ENCODE measurements around the gene ZNF544.

Gene ZNF544

GRCh38 chr19:58228585-58229254 is at the start of gene ZNF544 (continued):
- no peak for TF ChIP-seq ZNF398 (tag by site-specific recombination; IDR thresholded peaks at IDR 0.05)
- peak; percentile 36; the same call in 1 of the 2 replicates for TF ChIP-seq PATZ1 (tag by site-specific recombination; IDR thresholded peaks at IDR 0.05)
- no peak for TF ChIP-seq TRIM28 (IDR thresholded peaks at IDR 0.05; ENCODE audit: borderline replicate concordance, low read length)
- TF ChIP-seq ZNF24 (tag by site-specific recombination; IDR thresholded peaks at IDR 0.05): no peak
- TF ChIP-seq MZF1 (tag by site-specific recombination; IDR thresholded peaks at IDR 0.05; ENCODE audit: borderline replicate concordance): no peak
- no peak for TF ChIP-seq ZNF596 (tag by site-specific recombination; IDR thresholded peaks at IDR 0.05)
- peak; percentile 92 for TF ChIP-seq ZNF501 (tag by site-specific recombination; IDR thresholded peaks at IDR 0.05)
- peak; percentile 56; the same call in 1 of the 2 replicates for TF ChIP-seq OVOL3 (tag by site-specific recombination; IDR thresholded peaks at IDR 0.05)
- peak; percentile 21 for TF ChIP-seq CTCF (tag by site-specific recombination; IDR thresholded peaks at IDR 0.05)
- no peak for TF ChIP-seq ZNF155 (tag by site-specific recombination; IDR thresholded peaks at IDR 0.05)
- TF ChIP-seq ZNF266 (tag by site-specific recombination; IDR thresholded peaks at IDR 0.05; ENCODE audit: low read depth): no peak
- no peak for TF ChIP-seq GLI4 (tag by site-specific recombination; IDR thresholded peaks at IDR 0.05)
- TF ChIP-seq TSHZ1 (tag by site-specific recombination; IDR thresholded peaks at IDR 0.05; ENCODE audit: borderline replicate concordance): no peak
- 0 out of 2 replicates have a peak, but pooled peaks have one; percentile 40 for TF ChIP-seq KLF10 (tag by site-specific recombination; IDR thresholded peaks at IDR 0.05)
- no peak for TF ChIP-seq ZNF701 (tag by site-specific recombination; IDR thresholded peaks at IDR 0.05)
- peak; percentile 74; the same call in 1 of the 2 replicates for TF ChIP-seq SCRT2 (tag by site-specific recombination; IDR thresholded peaks at IDR 0.05)
- TF ChIP-seq ZNF626 (tag by site-specific recombination; IDR thresholded peaks at IDR 0.05): no peak
- no peak for TF ChIP-seq ZSCAN4 (tag by site-specific recombination; IDR thresholded peaks at IDR 0.05)
- TF ChIP-seq ZNF433 (tag by site-specific recombination; IDR thresholded peaks at IDR 0.05; ENCODE audit: low read depth): no peak
- TF ChIP-seq ZNF280D (tag by site-specific recombination; IDR thresholded peaks at IDR 0.05): peak; percentile 16; the same call in 1 of the 2 replicates
- peak; percentile 73 for TF ChIP-seq SP7 (tag by site-specific recombination; IDR thresholded peaks at IDR 0.05)
- peak; percentile 98 for TF ChIP-seq ZBTB20 (tag by site-specific recombination; IDR thresholded peaks at IDR 0.05)
- peak; percentile 87 for TF ChIP-seq YY2 (tag by site-specific recombination; IDR thresholded peaks at IDR 0.05)
- no peak for TF ChIP-seq ZFP41 (tag by site-specific recombination; IDR thresholded peaks at IDR 0.05; ENCODE audit: borderline replicate concordance)
- TF ChIP-seq ZSCAN18 (tag by site-specific recombination; IDR thresholded peaks at IDR 0.05): no peak

Data from HEK293 (cell line).